ENCODE results near the gene TNIK. TPM values are rescaled to one million over a fixed set of nuclear protein-coding genes. Genes with fewer than 3 reads are reported as not detected.
A peak's percentile ranks its signal among the peaks of the same experiment; 100 is the strongest.

The TNIK gene
- total RNA-seq, 1 donor from 2014 or later: 15.5 TPM

GRCh38 chr3:171350364-171350763 lies 109.8 kb downstream of the TNIK start:
- Mint-ChIP-seq H3K27me3 (ENCODE audit: unreplicated experiment) (no peaks in the 10 kb centered on the region), H3K4me1 (ENCODE audit: unreplicated experiment) (peaks cover 67% of the 10 kb centered on the region)

GRCh38 chr3:171349392-171349791 lies 110.8 kb downstream of the TNIK start:
- no peaks in the 10 kb centered on the region for H3K9me3 Mint-ChIP-seq (ENCODE audit: unreplicated experiment)
- TF ChIP-seq, protein P1, sequence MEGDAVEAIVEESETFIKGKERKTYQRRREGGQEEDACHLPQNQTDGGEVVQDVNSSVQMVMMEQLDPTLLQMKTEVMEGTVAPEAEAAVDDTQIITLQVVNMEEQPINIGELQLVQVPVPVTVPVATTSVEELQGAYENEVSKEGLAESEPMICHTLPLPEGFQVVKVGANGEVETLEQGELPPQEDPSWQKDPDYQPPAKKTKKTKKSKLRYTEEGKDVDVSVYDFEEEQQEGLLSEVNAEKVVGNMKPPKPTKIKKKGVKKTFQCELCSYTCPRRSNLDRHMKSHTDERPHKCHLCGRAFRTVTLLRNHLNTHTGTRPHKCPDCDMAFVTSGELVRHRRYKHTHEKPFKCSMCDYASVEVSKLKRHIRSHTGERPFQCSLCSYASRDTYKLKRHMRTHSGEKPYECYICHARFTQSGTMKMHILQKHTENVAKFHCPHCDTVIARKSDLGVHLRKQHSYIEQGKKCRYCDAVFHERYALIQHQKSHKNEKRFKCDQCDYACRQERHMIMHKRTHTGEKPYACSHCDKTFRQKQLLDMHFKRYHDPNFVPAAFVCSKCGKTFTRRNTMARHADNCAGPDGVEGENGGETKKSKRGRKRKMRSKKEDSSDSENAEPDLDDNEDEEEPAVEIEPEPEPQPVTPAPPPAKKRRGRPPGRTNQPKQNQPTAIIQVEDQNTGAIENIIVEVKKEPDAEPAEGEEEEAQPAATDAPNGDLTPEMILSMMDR (IDR thresholded peaks at IDR 0.05): no peak
- peaks cover 63% of the 10 kb centered on the region for H3K4me1 Mint-ChIP-seq (ENCODE audit: unreplicated experiment)
- no peaks in the 10 kb centered on the region for H3K36me3 Mint-ChIP-seq (ENCODE audit: unreplicated experiment)
- DNase-seq (ENCODE audit: extremely low spot score, unreplicated experiment): no peak
- H3K27me3 Mint-ChIP-seq (ENCODE audit: unreplicated experiment): no peaks in the 10 kb centered on the region
- H3K4me3 Mint-ChIP-seq (ENCODE audit: unreplicated experiment): no peak overlapping the region
- H3K27ac Mint-ChIP-seq (ENCODE audit: unreplicated experiment): peak overlapping the region; percentile 76

More at GRCh38 chr3:171350364-171350763, 109.8 kb downstream of the TNIK start:
- no peak for DNase-seq (ENCODE audit: extremely low spot score, unreplicated experiment)
- TF ChIP-seq, protein P1 (IDR thresholded peaks at IDR 0.05): no peak
- H3K9me3 Mint-ChIP-seq (ENCODE audit: unreplicated experiment): no peaks in the 10 kb centered on the region
- no peaks in the 10 kb centered on the region for H3K36me3 Mint-ChIP-seq (ENCODE audit: unreplicated experiment)
- H3K27ac Mint-ChIP-seq (ENCODE audit: unreplicated experiment): no peak overlapping the region
- no peak overlapping the region for H3K4me3 Mint-ChIP-seq (ENCODE audit: unreplicated experiment)

- peak overlapping the region; percentile 82 for H3K27ac Mint-ChIP-seq (ENCODE audit: unreplicated experiment)
These were observed 112.1 kb downstream of the TNIK start for GRCh38 chr3:171348121-171348520.

DNA sequence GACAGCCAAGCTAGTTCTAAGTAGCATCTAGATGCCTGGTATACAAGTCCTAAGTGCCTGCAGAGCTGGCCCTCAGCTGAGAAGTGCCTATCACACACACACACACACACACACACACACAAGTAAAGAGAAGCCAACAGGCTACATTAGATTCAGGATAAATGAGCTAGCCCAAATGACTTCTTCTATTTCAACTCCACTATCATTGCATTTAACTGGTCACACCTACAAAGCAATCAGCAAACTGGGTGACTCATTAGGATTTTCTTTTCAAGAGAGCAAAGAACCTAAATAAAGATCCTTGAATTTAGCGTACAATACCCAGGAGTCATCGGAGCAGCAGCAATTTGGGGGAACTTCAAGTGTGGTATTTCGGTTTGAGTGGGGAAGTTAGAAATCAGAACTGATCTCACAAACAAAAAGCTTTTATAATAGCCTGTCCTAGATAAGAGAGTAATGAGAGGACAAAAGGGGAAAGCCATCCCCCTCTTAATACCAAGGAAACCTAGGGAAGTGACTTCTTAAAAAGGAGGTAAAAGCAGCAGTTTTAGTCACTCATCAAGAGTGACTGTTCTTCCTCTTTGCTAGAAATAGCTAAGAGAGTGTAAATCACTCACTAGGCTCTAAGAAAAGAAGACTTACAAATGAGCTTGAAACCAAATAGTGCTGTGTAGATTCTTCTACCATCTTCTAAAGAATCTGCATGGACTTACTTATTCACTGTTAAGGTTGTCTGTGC lies 112.7 kb downstream of the TNIK start:
- Mint-ChIP-seq H3K36me3 (ENCODE audit: unreplicated experiment) (peaks cover 2% of the 10 kb centered on the region), H3K4me1 (ENCODE audit: unreplicated experiment) (peaks cover 58% of the 10 kb centered on the region), H3K27me3 (ENCODE audit: unreplicated experiment) (no peaks in the 10 kb centered on the region), H3K4me3 (ENCODE audit: unreplicated experiment) (no peak overlapping the region), H3K27ac (ENCODE audit: unreplicated experiment) (peak overlapping the region; percentile 82), H3K9me3 (ENCODE audit: unreplicated experiment) (peaks cover 3% of the 10 kb centered on the region)
- no peak for DNase-seq (ENCODE audit: extremely low spot score, unreplicated experiment)
- TF ChIP-seq, protein P1 (IDR thresholded peaks at IDR 0.05): no peak

More at GRCh38 chr3:171348121-171348520, 112.1 kb downstream of the TNIK start:
- Mint-ChIP-seq H3K4me3 (ENCODE audit: unreplicated experiment) (no peak overlapping the region), H3K36me3 (ENCODE audit: unreplicated experiment) (no peaks in the 10 kb centered on the region), H3K4me1 (ENCODE audit: unreplicated experiment) (peaks cover 58% of the 10 kb centered on the region), H3K27me3 (ENCODE audit: unreplicated experiment) (no peaks in the 10 kb centered on the region), H3K9me3 (ENCODE audit: unreplicated experiment) (no peaks in the 10 kb centered on the region)
- TF ChIP-seq, protein P1 (IDR thresholded peaks at IDR 0.05): no peak
- DNase-seq (ENCODE audit: extremely low spot score, unreplicated experiment): no peak

- Mint-ChIP-seq H3K27ac (ENCODE audit: unreplicated experiment) (peak overlapping the region; percentile 82), H3K9me3 (ENCODE audit: unreplicated experiment) (peaks cover 3% of the 10 kb centered on the region), H3K27me3 (ENCODE audit: unreplicated experiment) (no peaks in the 10 kb centered on the region), H3K36me3 (ENCODE audit: unreplicated experiment) (peaks cover 2% of the 10 kb centered on the region), H3K4me3 (ENCODE audit: unreplicated experiment) (no peak overlapping the region), H3K4me1 (ENCODE audit: unreplicated experiment) (peaks cover 54% of the 10 kb centered on the region)
- TF ChIP-seq, protein P1 (IDR thresholded peaks at IDR 0.05): no peak
- no peak for DNase-seq (ENCODE audit: extremely low spot score, unreplicated experiment)
These were observed 113.5 kb downstream of the TNIK start for GRCh38 chr3:171346582-171347300.
